ENCODE data around the gene POLN.

The POLN gene

DNA sequence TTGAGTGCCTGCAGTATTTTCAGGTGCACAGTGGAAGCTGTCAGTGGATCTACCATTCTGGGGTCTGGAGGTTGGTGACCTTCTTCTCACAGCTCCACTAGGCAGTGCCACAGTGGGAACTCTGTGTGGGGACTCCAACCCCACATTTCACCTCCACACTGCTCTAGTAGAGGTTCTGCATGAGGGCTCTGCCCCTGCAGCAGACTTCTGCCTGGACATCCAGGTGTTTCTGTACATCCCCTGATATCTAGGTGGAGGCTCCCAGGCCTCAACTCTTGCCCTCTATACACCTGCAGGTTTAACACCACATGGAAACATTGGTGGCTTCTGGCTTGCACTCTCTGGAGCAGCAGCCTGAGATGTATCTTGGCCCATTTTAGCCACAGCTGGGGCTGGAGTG lies 216.1 kb downstream of the POLN start:
- no peak for DNase-seq

GRCh38 chr4:2024683-2025082 lies 217.2 kb downstream of the POLN start:
- DNase-seq = no peak

Data from stimulated activated CD4-positive, alpha-beta T cell treated with anti-CD3 and anti-CD28 coated beads, Interleukin-2, amount 100 ng/mL, for 24 hours (primary cell).